GM19328 (cell line): Measurements from ENCODE around the gene USHBP1.

Experiments
- ATAC-seq: cut with Tn5 transposase; IDR thresholded peaks from one replicate; pipeline ENCODE4 v1.9.1; 2021; ENCODE audit warnings: mild to moderate bottlenecking, moderate library complexity; ENCODE audit not compliant: unreplicated experiment

The USHBP1 gene, protein sequence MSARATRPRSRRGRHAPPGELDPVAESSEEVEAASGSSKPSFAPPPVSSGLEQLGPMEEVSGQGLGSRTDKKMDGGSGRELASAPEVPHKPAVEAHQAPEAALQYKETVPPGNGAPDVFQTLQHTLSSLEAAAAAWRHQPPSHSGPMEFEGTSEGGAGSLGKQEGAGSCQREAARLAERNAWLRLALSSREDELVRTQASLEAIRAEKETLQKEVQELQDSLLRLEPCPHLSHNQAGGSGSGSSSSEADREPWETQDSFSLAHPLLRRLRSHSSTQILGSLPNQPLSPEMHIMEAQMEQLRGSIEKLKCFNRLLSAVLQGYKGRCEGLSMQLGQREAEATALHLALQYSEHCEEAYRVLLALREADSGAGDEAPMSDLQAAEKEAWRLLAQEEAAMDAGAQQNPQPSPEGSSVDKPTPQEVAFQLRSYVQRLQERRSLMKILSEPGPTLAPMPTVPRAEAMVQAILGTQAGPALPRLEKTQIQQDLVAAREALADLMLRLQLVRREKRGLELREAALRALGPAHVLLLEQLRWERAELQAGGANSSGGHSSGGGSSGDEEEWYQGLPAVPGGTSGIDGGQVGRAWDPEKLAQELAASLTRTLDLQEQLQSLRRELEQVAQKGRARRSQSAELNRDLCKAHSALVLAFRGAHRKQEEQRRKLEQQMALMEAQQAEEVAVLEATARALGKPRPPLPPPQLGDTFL

DNA sequence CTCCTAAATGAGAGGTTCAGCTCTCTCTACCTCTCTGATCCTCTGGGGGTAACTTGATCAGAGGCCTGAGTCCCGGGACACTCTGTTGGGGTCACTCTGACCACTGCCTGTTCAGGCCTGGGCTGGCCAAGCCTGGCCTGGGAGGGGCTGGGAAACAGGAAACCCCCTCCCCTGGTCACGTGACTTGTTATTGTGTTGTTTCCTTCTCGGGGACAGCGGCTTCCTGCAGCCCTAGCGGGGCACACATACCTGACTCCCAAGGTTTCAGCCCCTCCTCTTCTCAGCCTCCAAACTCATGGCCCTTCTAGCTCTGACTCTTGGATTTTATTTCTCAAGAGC is at the start of gene USHBP1:
Gene USHBP1, minus strand, starts transcription at position 105 of the 339 bp plus-strand sequence. CDS start 446 bp downstream, outside the sequence.
- no peak for ATAC-seq

DNA sequence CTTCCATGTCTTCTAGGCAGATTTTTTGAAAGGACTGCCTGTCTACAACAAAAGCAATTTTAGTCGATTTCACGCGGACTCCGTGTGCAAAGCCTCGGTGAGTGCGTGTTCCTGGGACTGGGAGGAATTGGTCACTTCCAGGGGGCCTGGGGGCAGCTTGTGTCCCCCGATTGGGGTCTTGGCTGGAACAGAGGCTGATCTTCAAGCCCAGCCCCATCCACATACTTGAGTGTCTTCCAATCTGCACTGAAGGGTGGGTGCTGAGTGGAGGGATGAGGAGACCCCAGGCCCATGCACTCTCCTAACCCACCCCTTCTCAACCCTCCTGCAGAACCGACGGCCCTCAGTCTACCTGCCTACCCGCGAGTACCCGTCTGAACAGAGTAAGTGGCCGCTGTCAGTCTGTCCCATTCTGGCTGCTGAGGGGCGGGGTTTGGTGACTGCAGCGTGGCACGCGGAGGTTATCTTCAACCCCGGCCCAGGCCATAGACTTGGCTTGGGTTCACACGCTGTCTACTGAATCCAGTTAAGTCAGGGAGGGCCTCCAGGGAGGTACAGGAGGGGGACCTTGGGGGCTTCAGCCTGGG is 49.6 kb upstream of the USHBP1 start:
- no peak for ATAC-seq

DNA sequence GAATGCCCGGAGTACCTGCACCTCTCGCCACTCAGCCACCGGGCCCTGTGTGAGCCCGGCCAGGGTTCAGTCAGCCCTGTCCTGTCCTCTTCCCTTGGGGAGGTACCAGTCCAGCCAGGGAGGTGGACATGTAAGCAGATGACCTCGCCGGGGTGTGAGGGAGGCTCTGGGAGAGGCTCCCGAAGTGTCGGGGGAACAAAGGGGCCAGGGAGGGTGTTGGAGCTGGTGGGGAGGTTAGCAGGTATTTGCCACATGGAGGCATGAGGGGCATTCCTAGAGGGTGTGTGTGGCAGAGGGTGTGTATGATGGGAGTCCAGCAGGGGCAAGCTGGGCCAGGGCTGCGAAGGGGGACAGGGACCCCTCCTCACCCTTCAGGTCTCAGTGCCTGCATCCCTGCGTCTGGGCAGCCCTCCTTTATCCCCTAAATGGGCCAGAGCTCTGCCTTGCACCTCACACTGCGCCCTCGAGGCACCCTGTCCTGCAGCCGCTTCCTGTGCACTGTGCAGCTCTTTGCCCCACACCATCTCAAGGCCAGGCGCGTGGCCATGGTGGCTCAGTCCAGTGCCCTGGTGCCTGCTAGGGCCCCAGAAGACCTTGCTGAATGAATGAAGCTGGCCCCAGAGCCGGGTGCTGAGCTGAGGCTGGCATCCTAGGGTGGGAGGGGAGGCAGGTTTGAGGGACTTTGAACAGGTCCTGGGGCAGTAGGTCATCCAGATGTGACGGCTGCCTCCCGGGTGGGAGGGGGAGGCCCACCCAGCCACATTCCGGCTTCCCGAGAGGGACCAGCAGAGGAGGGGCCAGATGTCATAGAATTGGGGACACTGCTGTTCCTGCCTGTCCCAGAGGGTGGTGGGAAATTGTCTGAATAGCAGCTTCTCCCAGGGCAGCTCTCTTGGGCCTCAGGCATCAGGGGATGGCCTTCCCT is 47.9 kb upstream of the USHBP1 start:
- no peak for ATAC-seq

DNA sequence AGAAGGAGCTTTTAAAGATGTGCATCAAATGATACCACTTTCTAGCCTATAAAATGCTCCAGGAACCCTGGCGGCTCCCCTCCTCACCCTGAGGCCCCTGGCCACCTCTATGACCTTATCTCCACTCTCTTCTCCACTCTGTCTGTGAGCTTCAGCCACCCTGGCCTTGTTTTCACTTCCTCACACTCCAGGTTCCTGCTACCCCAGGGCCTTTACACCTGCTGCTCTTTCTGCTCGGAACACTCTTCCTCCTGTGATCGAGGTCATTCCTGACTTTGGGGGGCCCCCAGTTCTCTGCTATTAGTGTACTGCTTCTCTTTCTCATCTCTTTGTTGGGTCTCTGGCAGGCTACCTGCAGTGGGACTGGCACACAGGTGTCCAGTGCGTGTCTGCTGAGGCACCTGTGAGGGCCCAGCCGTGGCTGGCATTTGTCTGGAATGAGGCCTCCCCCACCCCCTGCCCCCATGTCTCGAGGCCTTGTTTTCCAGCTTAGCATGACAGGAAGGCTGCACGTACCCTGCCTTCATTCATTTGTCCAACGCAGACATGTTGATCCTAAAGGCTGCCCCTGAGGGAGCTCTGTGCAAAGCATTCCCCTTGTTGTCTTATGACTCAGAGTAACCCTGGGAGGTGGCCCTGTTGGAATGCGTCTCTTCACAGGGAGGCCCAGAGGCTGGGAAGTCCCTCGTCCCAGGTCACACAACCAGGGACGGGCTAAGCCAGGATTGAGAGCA is 47.1 kb upstream of the USHBP1 start:
- ATAC-seq = no peak

DNA sequence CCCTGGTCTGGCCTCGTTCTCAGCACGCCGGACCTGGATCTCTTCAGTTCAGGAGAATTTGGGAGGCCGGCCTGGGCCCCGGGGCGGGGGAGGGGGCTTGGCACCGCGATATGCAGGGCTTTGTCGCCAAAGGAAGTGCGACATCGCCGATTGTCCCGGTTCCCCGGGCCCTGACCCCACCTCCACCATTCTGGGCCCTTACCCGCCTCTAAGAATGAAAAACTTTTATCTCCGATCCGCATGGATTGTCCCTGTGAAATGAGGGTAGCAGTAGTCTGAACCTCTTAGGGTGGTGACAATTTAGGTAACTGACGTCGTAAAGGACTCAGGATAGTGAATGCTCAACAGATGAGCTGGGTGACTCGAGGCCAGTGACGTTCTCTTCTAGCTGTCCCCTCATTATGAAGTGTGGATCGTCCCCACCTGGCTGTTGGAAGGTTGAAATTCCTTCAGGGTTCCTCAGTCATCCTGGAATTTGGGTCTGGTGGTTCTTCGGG is 45.5 kb upstream of the USHBP1 start:
- no peak for ATAC-seq

DNA sequence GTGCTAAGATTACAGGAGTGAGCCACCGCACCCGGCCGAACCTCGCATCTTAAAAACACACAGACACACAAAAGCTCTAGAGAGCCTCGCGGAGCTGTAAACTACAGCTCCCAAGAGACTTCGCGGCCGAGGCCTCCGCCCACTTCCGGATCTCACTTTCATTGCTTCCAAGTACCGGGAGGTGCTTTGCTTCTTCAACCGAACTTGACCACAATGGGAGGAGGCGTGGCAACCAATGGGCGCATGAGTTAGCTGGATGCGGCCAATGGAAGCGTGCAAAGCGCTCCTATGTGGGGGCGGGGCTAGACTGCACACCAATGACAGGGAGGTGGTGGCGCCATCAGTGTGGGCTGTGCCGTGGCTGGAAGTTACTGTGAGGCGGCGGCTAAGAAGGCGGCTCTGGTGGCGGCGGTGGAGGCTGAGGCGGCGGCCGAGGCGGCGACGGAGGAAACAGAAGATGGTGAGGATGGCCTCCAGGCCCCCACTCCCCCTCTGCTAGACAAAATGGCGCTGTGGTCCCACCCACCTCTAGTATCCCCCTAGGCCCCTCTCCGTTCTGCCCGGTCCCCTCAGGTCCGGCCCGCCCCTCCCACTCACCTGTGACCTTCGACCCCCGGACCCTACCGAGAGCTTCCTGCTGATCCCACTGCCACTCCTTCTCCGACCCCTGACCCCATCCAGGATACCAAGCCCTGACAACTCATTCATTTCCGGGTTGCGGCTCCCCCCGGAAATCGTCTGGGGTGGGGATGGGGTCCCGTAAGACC is 44.8 kb upstream of the USHBP1 start, which contains the start of gene DDA1:
Gene DDA1, plus strand, starts transcription at position 366 of the 767 bp plus-strand sequence. Its CDS starts 92 bp downstream, at position 458.
- peak; percentile 68 for ATAC-seq

DNA sequence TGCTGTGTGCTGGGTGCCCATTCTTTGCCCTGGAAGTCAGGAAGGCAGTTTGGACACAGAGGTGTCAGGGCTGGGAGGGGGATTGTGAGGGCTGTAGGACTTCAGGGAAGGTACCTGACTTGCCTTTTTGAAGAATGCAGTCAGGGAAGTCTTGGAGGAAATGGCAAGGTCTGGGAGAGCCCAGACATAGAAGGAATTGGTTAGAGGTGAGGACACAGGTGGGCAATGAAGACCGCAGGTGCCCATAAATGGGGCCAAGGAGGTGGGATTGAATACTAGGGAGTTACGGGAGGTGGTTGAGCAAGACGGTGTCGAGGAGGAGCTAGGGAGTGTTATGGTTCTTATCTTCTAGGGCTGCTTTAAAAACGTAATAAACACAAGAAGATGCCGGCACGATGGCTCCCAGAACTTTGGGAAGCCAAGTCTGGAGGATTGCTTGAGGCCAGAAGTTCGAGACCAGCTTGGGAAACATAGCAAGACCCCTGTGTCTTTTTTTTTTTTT is 43.4 kb upstream of the USHBP1 start:
- no peak for ATAC-seq

DNA sequence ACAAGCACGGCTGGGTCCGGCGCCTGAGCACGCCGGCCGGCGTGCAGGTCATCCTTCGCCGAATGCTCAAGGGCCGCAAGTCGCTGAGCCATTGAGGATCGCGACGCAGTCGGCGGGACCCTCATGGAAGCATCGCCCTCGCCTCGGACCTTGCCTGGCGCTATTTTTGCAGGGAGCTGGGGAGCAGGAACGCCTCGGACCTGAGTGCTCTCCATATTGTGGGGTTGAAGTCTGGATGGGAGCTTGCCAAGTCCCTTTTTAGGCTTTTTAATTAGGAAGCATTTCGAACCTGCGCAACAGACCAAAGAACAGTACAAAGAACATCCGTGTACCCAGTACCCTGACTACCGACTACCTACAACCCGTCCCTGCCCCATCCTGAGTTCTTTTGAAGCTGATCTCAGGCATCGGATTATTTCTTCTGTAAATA is 41.8 kb upstream of the USHBP1 start:
- ATAC-seq = no peak

DNA sequence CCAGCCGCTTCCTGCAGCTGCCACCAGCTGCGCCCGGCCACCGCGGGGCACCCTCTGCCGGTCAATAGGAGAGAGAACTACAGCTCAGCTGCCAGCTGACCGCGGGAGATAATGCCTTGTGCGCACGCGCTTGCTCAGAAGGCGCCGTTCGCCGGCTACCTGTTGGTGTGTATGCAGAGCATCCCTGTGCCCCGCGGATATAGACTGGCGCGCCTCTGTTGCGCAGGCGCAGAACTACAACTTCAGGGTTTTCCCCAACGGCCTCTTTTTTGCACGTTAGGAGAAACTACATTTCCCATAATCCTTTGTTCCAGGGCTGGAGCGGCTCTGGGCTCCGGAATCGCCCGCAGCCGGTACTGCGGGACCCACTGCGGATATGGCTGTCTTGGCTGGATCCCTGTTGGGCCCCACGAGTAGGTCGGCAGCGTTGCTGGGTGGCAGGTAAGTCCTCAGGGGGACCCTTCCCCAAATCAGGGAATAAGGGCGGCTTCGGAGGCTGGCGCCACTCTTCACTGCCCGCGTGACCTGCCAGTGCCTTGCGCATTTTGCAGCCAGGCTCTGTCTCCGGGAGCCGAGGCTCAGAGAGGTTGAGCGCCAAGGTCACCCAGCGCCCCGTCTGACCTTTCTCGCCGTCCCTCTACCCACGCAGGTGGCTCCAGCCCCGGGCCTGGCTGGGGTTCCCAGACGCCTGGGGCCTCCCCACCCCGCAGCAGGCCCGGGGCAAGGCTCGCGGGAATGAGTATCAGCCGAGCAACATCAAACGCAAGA is 41.2 kb upstream of the USHBP1 start, which contains the start of gene MRPL34:
Gene MRPL34, plus strand, starts transcription at position 356 of the 768 bp plus-strand sequence. Its CDS starts 21 bp downstream, at position 377.
- ATAC-seq = peak; percentile 44

DNA sequence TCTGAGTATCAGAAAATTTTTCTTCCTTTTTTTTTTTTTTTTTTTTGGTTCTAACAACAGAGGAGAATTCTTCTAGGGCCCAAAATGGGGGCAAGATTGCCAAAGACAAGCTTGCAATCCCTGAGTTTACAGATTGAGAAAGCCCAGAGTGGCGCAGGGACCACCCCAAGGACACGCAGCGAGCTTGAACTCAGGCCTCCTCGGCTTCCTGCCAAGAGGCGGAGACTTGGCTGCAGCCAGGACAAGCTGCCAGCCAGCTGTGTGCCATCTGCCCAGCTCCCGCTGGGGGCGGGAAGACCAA is 40.6 kb upstream of the USHBP1 start:
- ATAC-seq = no peak

DNA sequence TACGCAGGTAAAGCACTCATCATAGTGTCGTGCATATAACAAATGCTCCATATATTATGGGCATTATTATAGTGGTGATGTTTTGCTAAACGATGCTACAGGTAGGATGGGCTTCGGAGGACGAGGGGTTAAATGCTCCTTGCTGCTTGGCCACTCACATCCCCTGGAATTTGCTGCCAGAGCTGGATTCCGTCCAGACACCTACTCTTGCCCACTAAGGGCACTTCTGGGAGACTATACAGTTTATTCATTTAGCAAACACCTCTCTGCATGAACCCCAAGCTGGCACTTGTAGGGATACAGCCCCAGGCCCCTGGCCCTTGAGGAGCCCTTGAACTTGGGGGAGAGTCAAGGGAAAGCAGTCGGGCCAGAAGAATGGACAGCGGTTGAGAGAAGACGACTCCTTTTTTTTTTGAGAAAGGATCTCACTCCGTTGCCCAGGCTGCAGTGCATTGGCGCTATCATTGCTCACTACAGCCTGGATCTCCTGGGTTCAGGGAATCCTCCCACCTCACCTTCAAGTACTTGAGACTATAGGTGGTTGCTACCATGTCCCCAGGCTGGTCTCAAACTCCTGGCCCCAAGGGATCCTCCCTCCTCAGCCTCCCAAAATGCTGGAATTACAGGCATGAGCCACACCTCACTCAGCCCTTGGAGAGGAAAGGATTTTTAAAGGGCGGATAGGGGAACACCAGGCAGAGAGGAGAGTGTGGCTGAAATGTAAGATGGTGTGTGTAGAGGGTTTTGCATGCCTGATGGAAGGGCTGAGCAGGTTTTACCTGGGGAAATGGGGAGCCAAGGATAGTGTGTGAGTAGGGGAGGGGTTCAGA is 40.1 kb upstream of the USHBP1 start:
- no peak for ATAC-seq

DNA sequence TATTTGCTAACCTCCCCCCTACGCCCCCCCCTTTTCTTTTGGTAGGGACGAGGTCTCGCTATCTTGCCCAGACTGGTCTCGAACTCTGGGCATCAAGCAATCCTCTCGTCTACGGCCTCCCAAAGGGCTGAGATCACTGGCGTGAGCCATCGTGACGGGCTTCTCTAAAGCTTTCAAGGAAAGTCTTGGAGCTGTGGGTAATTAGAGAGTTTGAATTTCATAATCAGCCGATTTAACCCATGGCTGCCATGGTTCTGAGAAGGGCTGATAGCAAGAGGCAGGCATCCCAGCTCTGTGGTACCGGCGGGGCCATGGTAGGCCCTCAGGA is 39.4 kb upstream of the USHBP1 start:
- ATAC-seq = no peak

DNA sequence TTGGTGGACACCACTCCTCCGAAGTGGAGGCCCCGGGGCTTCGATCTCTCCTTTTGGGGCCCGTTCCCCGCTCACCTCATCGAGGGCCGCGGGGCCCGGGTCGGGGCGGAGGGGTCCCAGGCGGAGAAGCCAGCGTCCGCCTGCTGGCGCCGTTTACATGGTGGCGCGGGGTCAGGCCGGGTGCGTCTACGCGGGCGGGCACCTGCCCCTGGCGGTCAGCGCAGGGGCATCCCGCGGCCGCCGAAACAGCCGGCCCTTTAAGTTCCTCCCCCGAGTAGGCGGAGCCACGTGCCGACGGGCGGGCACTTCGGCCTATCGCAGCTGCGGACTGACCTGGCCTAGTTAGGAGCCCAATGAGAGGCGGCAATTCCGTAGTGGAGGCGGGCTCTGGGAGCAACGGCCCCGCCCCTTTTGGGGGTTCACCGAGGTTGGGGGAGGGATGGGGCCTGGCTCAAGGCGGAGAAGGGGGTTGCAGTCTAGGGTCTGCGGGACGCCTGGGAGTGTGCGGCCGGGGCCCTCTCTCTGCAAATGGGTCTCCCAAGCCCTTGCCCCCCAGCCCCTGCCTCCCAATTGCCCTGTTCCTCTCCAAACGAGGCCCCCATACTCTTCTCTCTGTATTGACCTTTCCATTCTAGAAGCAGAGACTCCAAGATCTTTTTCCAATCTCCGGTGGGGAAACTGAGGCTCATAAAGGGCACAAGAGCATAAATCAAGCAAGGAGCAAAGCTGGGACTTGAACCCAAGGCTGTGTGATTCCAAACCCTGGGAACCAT is 38.8 kb upstream of the USHBP1 start, which contains the start of gene ABHD8:
Gene ABHD8, minus strand, starts transcription at position 259 of the 773 bp plus-strand sequence. CDS start 1,809 bp downstream, outside the sequence.
- no peak for ATAC-seq

DNA sequence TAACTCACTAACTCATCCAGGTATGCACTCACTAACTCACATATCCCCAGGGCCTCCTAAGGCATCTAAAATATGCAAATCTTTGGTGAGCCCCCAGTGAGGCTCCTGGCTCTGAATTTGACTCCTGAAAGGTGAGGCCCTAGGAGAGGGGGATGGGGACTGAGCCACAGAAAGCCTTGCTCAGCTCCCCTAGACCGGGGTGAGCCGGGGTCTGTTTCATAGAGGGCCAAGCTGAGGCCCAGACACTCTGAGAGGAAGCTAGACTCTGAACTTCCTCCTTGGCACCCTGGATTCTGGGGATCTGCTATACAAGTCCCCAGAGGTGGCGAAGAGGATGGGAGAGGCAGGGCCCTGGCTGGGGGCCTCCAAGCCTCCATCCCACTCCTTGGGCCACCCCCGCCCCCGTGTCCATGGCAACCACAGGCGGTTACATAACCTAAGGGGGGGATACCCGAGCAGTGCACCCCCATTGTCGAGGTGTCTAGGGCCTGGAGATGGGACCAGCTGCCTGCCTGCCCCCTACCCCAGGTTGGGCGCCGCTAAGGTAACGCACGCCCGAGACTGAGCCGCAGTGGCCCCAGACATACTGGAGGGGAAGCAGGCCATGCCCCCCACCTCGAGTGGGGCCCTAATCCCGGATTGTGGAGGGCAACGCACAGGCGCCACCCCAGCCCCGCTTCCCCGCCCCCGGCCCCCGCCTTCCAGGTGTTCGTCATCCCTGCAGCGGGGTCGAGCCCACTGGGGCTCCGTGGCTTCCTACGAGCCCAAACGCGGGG is 38.0 kb upstream of the USHBP1 start:
- no peak for ATAC-seq

DNA sequence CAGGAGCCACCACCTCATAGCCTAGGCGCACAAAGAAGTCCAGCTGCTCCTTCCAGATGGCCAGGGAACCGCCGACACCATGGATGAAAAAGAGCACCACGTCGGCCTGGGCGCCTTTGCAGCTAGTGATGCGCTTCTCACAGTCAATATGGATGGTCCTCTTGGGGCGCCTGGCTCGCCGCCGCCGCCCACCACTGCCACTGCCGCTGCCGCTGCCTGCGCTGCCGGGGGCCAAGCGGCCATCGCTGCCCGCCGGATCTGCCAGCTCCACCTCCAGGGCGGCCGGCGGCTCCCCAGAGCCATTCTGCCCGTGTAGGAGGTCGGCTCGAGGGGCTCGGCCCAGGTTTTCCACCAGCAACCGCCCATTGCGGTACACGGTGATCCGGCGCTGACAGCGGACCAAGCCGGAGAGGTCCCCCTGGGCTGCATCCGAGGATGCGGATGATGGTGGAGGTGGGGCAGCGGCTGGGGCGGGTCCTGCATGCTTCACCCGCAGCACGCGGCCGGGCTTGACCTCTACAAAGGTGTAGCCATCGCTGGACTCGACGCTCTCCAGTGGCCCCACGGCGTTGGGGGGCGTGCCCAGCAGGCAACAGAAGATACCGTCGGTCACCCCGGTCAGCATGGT is 36.6 kb upstream of the USHBP1 start:
- ATAC-seq = no peak
